ENCODE results near the gene ODF2L. TPM values are rescaled to one million over a fixed set of nuclear protein-coding genes. Genes with fewer than 3 reads are reported as not detected.
A peak's percentile ranks its signal among the peaks of the same experiment; 100 is the strongest.

ODF2L gene
- total RNA-seq, 1 experiment from 2014 or later: 39.0 TPM

DNA sequence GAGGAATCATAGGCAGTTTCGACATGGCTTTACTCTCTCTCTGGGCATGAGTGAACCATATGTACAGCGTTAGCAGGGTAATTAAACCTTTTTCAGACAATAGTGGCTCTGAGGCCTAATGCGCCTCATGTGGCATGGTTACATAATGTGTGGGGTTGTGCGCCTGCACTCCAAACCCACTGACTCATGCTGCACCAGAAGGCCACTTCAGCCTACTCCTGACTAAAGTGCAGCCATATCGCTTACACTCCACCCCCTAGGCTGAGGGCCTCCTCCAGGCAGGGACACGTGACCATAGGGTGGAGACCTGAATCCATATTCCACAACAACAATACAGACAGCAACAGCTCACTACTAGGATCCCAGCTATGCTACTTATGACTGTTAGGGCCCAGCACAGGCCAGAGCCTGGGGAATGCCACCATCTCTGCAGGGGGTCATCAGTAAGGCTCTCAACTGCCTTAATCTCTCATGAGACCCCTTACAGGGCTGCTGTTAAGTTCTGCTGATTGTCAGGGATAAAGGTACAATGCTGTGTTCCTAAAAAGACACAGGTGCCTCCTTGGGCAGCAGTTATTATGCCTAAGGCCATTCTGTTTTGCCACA is 13.4 kb upstream of the ODF2L start:
- H3K4me1 Mint-ChIP-seq (ENCODE audit: insufficient read depth, unreplicated experiment): no peaks in the 10 kb centered on the region
- intact Hi-C loops (cut with micrococcal nuclease): loop anchor here (10.0 kb wide), 1 partner anchor 275 kb away; no protein-coding TSS in a partner anchor
- H3K27ac Mint-ChIP-seq (ENCODE audit: low read depth, unreplicated experiment): no peak overlapping the region
- POLR2A ChIA-PET: interaction anchor here (1.1 kb wide), 1 partner anchor 13 kb away, joined by 4 read pairs; the partner anchor contains the start of gene ODF2L
- no peak for DNase-seq (ENCODE audit: unreplicated experiment)
- no peaks in the 10 kb centered on the region for H3K9me3 Mint-ChIP-seq (ENCODE audit: unreplicated experiment)
- TF ChIP-seq, protein P1, sequence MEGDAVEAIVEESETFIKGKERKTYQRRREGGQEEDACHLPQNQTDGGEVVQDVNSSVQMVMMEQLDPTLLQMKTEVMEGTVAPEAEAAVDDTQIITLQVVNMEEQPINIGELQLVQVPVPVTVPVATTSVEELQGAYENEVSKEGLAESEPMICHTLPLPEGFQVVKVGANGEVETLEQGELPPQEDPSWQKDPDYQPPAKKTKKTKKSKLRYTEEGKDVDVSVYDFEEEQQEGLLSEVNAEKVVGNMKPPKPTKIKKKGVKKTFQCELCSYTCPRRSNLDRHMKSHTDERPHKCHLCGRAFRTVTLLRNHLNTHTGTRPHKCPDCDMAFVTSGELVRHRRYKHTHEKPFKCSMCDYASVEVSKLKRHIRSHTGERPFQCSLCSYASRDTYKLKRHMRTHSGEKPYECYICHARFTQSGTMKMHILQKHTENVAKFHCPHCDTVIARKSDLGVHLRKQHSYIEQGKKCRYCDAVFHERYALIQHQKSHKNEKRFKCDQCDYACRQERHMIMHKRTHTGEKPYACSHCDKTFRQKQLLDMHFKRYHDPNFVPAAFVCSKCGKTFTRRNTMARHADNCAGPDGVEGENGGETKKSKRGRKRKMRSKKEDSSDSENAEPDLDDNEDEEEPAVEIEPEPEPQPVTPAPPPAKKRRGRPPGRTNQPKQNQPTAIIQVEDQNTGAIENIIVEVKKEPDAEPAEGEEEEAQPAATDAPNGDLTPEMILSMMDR (IDR thresholded peaks at IDR 0.05; ENCODE audit: unreplicated experiment): no peak
- no peaks in the 10 kb centered on the region for H3K36me3 Mint-ChIP-seq (ENCODE audit: insufficient read depth, unreplicated experiment)
- CTCF ChIA-PET: interaction anchor here (0.6 kb wide), 2 partner anchors 13 to 95 kb away, joined by 3 read pairs; partner anchors contain the start of gene ODF2L
- no TSS peak for BruUV-seq (replicated peaks)
- H3K4me3 Mint-ChIP-seq (ENCODE audit: unreplicated experiment): no peak overlapping the region
- H3K27me3 Mint-ChIP-seq (ENCODE audit: insufficient read depth, unreplicated experiment): no peaks in the 10 kb centered on the region

DNA sequence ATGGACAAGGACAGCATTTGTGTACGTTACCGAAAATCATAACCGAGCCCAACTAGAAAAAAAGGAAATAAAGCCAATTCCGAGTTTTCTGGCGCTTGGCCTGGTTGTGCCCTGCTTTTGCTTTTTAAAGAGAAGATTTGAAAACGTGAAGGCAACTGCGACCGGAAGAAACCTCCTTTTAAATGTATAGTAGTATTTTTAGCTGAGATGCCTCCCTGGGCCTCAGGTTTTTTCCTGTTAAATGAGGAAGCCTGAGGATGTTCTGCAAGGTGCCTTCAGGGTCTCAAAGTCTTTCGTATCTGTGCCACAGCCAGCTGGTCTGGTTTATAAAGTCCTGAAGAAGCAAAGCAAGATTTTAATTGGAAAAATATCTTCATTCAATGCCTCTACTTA is 371 bp upstream of the ODF2L start:
- H3K27ac Mint-ChIP-seq (ENCODE audit: low read depth, unreplicated experiment): peak overlapping the region; percentile 98
- no peaks in the 10 kb centered on the region for H3K36me3 Mint-ChIP-seq (ENCODE audit: insufficient read depth, unreplicated experiment)
- peak overlapping the region; percentile 94 for H3K4me3 Mint-ChIP-seq (ENCODE audit: unreplicated experiment)
- intact Hi-C loops (cut with micrococcal nuclease): no loop called here
- BruUV-seq (replicated peaks): TSS peak; percentile 74
- no peaks in the 10 kb centered on the region for H3K27me3 Mint-ChIP-seq (ENCODE audit: insufficient read depth, unreplicated experiment)
- no peak for DNase-seq (ENCODE audit: unreplicated experiment)
- ChIA-PET CTCF (interaction anchor here (0.7 to 1.9 kb wide), 11 partner anchors 10 to 332 kb away, joined by 3 to 8 read pairs (median 4); no protein-coding TSS in a partner anchor), POLR2A (interaction anchor here (0.5 to 5.6 kb wide), 19 partner anchors 10 to 518 kb away, joined by 3 to 126 read pairs (median 5); partner anchors contain the start of genes CLCA2, SELENOF and SH3GLB1)
- H3K9me3 Mint-ChIP-seq (ENCODE audit: unreplicated experiment): no peaks in the 10 kb centered on the region
- H3K4me1 Mint-ChIP-seq (ENCODE audit: insufficient read depth, unreplicated experiment): peaks cover 13% of the 10 kb centered on the region
- TF ChIP-seq, protein P1 (IDR thresholded peaks at IDR 0.05; ENCODE audit: unreplicated experiment): no peak

DNA sequence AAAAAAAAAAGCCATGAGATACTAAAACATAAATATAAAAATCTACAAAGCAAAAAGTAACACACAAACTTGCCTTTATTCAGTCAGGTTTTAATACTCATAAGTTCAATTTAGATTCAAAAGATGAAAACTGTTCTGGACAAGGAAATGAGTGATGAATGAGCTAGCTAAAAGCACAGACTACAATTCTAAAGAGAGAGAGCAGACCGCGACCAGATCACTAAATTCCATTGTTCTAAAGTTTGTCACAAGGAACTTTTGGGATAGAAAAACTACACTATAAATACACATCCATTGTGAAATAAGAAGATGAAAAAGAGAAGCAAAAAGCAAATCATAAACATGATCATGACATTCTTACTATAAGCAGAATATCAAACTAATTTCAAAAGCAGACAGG is 1.7 kb downstream of the ODF2L start:
- H3K36me3 Mint-ChIP-seq (ENCODE audit: insufficient read depth, unreplicated experiment): no peaks in the 10 kb centered on the region

DNA sequence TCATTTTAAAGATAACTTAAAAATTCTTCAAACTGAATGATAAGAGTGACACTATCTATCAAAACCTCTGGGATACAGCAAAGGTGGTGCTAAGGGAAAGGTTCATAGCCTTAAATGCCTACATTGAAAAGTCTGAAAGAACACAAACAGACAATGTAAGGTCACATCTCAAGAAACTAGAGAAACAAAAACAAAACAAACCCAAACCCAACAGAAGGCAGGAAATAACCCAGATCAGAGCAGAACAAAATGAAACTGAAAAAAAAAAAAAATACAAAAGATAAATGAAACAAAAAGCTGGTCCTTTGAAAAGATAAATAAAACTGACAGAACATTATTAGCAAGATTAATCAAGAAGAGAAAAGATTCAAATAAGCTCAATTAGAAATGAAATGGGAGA is 6.8 kb downstream of the ODF2L start:
- CTCF ChIA-PET: interaction anchor here (1.2 to 2.8 kb wide), 3 partner anchors 9 to 119 kb away, joined by 3 to 7 read pairs (median 4); no protein-coding TSS in a partner anchor
- no peak for DNase-seq (ENCODE audit: unreplicated experiment)
- intact Hi-C loops (cut with micrococcal nuclease): loop anchor here (10.0 kb wide), 1 partner anchor 305 kb away; no protein-coding TSS in a partner anchor
- POLR2A ChIA-PET: interaction anchor here (1.5 kb wide), 1 partner anchor 32 kb away, joined by 6 read pairs; no protein-coding TSS in a partner anchor
- Mint-ChIP-seq H3K4me3 (ENCODE audit: unreplicated experiment) (no peak overlapping the region), H3K27ac (ENCODE audit: low read depth, unreplicated experiment) (peak overlapping the region; percentile 84), H3K9me3 (ENCODE audit: unreplicated experiment) (no peaks in the 10 kb centered on the region), H3K27me3 (ENCODE audit: insufficient read depth, unreplicated experiment) (no peaks in the 10 kb centered on the region), H3K4me1 (ENCODE audit: insufficient read depth, unreplicated experiment) (peaks cover 11% of the 10 kb centered on the region), H3K36me3 (ENCODE audit: insufficient read depth, unreplicated experiment) (no peaks in the 10 kb centered on the region)
- TF ChIP-seq, protein P1 (IDR thresholded peaks at IDR 0.05; ENCODE audit: unreplicated experiment): no peak
- BruUV-seq (replicated peaks): no TSS peak

More for the DNA sequence above, 1.7 kb downstream of the ODF2L start:
- Mint-ChIP-seq H3K27ac (ENCODE audit: low read depth, unreplicated experiment) (no peak overlapping the region), H3K9me3 (ENCODE audit: unreplicated experiment) (no peaks in the 10 kb centered on the region), H3K4me1 (ENCODE audit: insufficient read depth, unreplicated experiment) (peaks cover 18% of the 10 kb centered on the region), H3K4me3 (ENCODE audit: unreplicated experiment) (peak overlapping the region; percentile 94), H3K27me3 (ENCODE audit: insufficient read depth, unreplicated experiment) (no peaks in the 10 kb centered on the region)
- TF ChIP-seq, protein P1 (IDR thresholded peaks at IDR 0.05; ENCODE audit: unreplicated experiment): no peak
- POLR2A ChIA-PET: interaction anchor here (2.5 to 5.6 kb wide), 5 partner anchors 9 to 36 kb away, joined by 8 to 126 read pairs (median 35); partner anchors contain the start of gene CLCA2
- no peak for DNase-seq (ENCODE audit: unreplicated experiment)
- intact Hi-C loops (cut with micrococcal nuclease): no loop called here
- no TSS peak for BruUV-seq (replicated peaks)
- CTCF ChIA-PET: interaction anchor here (0.7 to 1.1 kb wide), 4 partner anchors 15 to 81 kb away, joined by 3 to 4 read pairs (median 4); no protein-coding TSS in a partner anchor
